ENCODE data around the gene LHFPL3.

GRCh38 chr7:104883248-104883717 is 554.9 kb downstream of the LHFPL3 start:
- TF ChIP-seq CTCF (IDR thresholded peaks at IDR 0.05; ENCODE audit: extremely low read depth in 1 of 2, insufficient read depth in 1 of 2, low read depth in 1 of 2, low read length in 2 of 2) (no peak), EZH2 (IDR thresholded peaks at IDR 0.05; ENCODE audit: borderline replicate concordance, low read depth, low read length, severe bottlenecking) (no peak), MAX (IDR thresholded peaks at IDR 0.05; ENCODE audit: insufficient read depth, insufficient read length) (no peak), GATA2 (IDR thresholded peaks at IDR 0.05; ENCODE audit: insufficient read depth, insufficient read length, low read depth, low read length) (no peak), POLR2A (IDR thresholded peaks at IDR 0.05; ENCODE audit: low read depth, low read length) (no peak), POLR2AphosphoS5 (IDR thresholded peaks at IDR 0.05; ENCODE audit: insufficient read depth, low read depth, low read length) (no peak), MYC (IDR thresholded peaks at IDR 0.05; ENCODE audit: low read depth, low read length) (no peak)

Measured in endothelial cell of umbilical vein (primary cell).